Measurements from ENCODE around the gene UNC119B. TPM values are rescaled to one million over a fixed set of nuclear protein-coding genes. Genes with fewer than 3 reads are reported as not detected.
A peak's percentile ranks its signal among the peaks of the same experiment; 100 is the strongest.

Gene UNC119B
- total RNA-seq, 1 donor from 2014 or later: 66.6 TPM

DNA sequence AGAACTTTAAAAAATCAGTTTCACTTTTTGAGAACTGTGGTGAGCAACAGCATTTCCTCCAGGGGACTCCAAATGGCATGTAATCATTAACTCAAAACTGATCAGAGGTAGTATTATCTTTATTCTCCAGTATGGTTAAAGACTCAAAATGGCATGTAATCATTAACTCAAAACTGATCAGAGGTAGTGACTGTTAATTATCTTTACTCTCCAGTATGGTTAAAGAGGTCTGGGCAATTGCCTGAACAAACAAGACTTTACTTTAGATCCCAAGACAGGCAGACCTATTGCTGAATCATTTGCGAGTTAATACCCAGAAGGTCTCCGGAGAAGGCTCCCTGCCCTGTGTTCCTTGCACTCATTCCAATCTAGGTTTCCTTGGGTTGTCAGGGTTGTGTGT, 8.8 kb downstream of the UNC119B start:
- H3K9me3 Mint-ChIP-seq (ENCODE audit: low read depth): no peaks in the 10 kb centered on the region
- TF ChIP-seq, protein P1, sequence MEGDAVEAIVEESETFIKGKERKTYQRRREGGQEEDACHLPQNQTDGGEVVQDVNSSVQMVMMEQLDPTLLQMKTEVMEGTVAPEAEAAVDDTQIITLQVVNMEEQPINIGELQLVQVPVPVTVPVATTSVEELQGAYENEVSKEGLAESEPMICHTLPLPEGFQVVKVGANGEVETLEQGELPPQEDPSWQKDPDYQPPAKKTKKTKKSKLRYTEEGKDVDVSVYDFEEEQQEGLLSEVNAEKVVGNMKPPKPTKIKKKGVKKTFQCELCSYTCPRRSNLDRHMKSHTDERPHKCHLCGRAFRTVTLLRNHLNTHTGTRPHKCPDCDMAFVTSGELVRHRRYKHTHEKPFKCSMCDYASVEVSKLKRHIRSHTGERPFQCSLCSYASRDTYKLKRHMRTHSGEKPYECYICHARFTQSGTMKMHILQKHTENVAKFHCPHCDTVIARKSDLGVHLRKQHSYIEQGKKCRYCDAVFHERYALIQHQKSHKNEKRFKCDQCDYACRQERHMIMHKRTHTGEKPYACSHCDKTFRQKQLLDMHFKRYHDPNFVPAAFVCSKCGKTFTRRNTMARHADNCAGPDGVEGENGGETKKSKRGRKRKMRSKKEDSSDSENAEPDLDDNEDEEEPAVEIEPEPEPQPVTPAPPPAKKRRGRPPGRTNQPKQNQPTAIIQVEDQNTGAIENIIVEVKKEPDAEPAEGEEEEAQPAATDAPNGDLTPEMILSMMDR (IDR thresholded peaks at IDR 0.05; ENCODE audit: unreplicated experiment): no peak
- H3K27ac Mint-ChIP-seq: peak overlapping the region; percentile 90
- H3K4me3 Mint-ChIP-seq (ENCODE audit: low read depth): peak overlapping the region; percentile 53
- no peak for DNase-seq (ENCODE audit: low spot score, unreplicated experiment)
- no peaks in the 10 kb centered on the region for H3K27me3 Mint-ChIP-seq
- peaks cover 27% of the 10 kb centered on the region for H3K4me1 Mint-ChIP-seq (ENCODE audit: low read depth)
- H3K36me3 Mint-ChIP-seq (ENCODE audit: insufficient read depth): peaks cover 44% of the 10 kb centered on the region

DNA sequence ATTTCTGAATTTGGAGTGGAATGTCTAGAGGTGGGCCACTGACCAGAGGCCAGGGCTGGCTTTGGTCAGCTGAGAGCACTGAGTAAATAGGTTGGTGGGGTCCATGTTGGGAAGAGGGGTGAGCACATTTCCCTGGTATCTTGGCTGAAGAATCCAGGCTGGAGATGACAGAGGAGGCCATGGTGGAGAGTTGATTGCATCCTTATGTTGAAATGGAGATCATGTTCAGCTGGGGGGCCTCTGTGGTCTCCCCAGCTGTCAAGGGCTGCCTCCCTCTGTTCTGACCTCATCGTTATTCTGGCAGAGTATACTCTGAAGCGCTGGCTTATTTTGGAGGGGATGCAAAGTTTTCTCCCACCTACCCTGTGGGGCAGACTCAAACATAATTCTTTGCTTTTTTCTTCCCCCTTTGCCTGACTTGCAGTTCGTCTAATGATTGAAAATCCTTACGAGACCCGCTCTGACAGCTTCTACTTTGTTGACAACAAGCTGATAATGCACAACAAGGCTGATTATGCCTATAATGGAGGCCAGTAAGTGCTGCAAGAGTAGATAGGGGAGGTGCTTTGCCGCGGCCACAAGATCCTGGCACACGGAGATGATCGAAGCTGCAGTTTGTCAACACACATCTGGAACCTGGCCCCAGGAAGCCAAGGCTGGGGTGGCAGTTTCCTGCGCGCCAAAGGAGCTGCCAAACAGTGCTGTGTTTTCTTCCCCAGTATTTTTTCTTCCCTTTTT, 9.4 kb downstream of the UNC119B start:
- Mint-ChIP-seq H3K27ac (peak overlapping the region; percentile 90), H3K4me3 (ENCODE audit: low read depth) (peak overlapping the region; percentile 53), H3K4me1 (ENCODE audit: low read depth) (peaks cover 29% of the 10 kb centered on the region), H3K9me3 (ENCODE audit: low read depth) (no peaks in the 10 kb centered on the region), H3K36me3 (ENCODE audit: insufficient read depth) (peaks cover 47% of the 10 kb centered on the region), H3K27me3 (no peaks in the 10 kb centered on the region)
- TF ChIP-seq, protein P1 (IDR thresholded peaks at IDR 0.05; ENCODE audit: unreplicated experiment): no peak
- no peak for DNase-seq (ENCODE audit: low spot score, unreplicated experiment)

DNA sequence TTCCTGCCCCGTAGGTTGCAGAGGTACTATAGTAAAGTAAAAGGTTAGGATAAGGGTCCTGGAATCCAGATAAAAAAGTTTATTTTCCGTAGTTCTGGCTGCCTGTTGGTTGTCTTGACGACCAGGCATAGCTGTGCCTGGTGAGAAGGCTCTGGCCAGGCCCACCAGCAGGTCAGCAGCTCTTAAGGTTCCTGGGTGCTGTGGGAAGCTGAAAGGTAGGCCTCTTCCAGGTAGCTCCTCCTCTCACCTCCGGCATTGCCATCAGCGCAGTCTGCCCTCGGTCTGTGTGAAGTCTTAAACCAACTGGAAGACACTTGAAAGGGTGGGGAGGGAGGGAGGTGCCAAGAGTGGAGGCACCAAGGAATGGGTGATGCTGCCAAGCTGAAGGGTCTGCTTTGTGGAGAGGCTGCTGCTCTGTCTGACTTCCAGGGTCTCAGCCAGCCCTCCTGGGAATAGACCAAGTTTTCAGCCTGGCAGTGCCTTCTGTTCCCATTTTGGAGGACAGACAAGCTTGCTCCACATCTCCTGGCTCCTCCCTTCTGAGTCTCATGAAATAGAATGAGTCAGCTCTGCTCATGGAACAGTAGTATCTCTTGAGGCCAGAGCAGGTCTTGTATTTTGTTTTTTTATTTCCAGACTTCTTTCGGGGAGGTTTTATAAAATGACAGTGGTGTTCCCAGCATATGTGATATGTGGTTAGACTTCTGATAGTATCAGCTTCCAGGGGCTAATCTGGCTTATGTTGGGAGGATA, 10.2 kb downstream of the UNC119B start:
- Mint-ChIP-seq H3K27me3 (no peaks in the 10 kb centered on the region), H3K27ac (peak overlapping the region; percentile 41)

DNA sequence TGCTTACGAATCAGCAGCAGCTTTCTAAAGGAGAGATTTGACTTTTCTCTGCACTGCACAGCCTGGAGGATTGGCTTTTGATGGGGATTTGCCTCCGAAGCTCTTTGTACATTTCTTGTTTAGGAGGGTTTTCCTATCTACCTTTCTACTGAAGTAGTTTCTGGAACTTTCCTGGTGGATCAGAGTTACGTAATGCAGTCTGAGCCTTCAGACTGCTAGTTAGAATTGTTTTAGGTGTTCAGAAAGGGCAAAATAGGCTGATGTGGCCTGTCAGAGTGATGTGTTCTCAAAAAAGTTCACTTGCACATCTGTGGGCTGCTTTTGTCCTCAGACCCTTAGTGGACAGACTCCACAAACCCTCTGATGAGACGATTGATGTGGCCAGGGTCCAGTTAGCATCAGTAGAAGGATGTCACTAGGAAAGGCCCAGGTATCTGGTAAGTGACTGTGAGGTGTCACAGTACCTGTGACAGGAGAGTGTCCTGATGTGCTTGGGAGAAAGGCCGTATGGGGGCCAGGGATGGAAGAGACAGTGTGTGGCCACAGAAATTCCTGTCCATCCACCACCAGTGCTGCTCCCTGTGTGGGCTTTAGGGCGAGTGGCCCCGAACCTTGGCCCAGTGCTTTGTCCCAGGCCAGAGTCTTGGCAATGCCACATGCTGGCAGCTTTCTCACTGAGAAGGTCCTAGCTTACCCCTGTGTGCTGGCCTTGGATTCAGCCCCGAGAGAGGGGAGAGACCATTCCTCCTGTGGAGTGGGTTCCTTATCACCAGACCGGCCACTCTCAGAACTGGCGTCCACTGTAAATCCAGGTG, 10.9 kb downstream of the UNC119B start:
- peaks cover 45% of the 10 kb centered on the region for H3K36me3 Mint-ChIP-seq (ENCODE audit: insufficient read depth)
- TF ChIP-seq, protein P1 (IDR thresholded peaks at IDR 0.05; ENCODE audit: unreplicated experiment): no peak
- no peaks in the 10 kb centered on the region for H3K9me3 Mint-ChIP-seq (ENCODE audit: low read depth)
- H3K27ac Mint-ChIP-seq: peak overlapping the region; percentile 41
- H3K4me3 Mint-ChIP-seq (ENCODE audit: low read depth): no peak overlapping the region
- DNase-seq (ENCODE audit: low spot score, unreplicated experiment): no peak
- H3K27me3 Mint-ChIP-seq: peaks cover 1% of the 10 kb centered on the region
- H3K4me1 Mint-ChIP-seq (ENCODE audit: low read depth): peaks cover 37% of the 10 kb centered on the region

More for the DNA sequence above, 10.2 kb downstream of the UNC119B start:
- Mint-ChIP-seq H3K36me3 (ENCODE audit: insufficient read depth) (peaks cover 45% of the 10 kb centered on the region), H3K4me1 (ENCODE audit: low read depth) (peaks cover 35% of the 10 kb centered on the region), H3K4me3 (ENCODE audit: low read depth) (no peak overlapping the region), H3K9me3 (ENCODE audit: low read depth) (no peaks in the 10 kb centered on the region)
- DNase-seq (ENCODE audit: low spot score, unreplicated experiment): no peak
- TF ChIP-seq, protein P1 (IDR thresholded peaks at IDR 0.05; ENCODE audit: unreplicated experiment): no peak

DNA sequence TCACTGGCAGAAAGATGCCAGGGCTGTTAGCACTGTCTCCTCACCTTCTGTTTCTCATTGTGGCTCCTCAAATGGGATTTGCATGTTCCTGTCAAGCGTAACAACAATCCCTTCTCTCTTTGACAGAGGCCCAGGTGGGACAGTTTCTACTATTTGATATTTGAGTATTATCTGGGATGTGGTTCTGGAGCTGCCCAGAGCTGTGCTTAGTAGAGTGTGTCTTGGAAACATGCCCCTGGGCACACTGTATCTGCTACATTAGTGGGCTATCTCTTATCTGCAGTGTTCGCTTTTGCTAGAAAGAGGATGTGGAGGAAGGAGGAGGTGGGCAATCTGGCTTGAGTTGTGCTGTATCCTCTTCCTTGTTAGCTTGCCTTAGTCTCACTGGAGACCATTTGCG, 11.6 kb downstream of the UNC119B start:
- H3K27me3 Mint-ChIP-seq: peaks cover 4% of the 10 kb centered on the region
- no peaks in the 10 kb centered on the region for H3K9me3 Mint-ChIP-seq (ENCODE audit: low read depth)
- no peak overlapping the region for H3K4me3 Mint-ChIP-seq (ENCODE audit: low read depth)
- DNase-seq (ENCODE audit: low spot score, unreplicated experiment): no peak
- peaks cover 39% of the 10 kb centered on the region for H3K36me3 Mint-ChIP-seq (ENCODE audit: insufficient read depth)
- TF ChIP-seq, protein P1 (IDR thresholded peaks at IDR 0.05; ENCODE audit: unreplicated experiment): no peak
- no peak overlapping the region for H3K27ac Mint-ChIP-seq
- peaks cover 39% of the 10 kb centered on the region for H3K4me1 Mint-ChIP-seq (ENCODE audit: low read depth)
